Measurements from ENCODE around the gene BAHCC1.

BAHCC1 gene

DNA sequence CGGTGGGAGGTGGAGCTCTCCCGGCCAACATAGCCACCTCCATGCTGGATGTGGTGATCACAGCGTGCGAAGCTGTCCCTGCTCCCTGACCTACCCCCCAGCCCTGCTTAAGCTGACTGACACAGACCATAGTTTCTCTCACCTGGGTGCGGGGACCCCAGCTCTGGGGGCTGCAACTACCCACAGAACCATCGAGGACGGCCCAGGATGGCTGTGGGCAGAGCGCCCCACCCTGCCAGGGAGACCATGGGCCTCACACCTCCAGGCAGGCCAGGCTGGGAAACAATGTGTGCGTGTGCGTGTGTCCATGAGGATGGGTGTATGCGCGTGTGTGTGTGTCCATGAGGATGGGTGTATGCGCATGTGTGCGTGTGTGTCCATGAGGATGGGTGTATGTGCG is 20.4 kb downstream of the BAHCC1 start:
- H3K4me1 Mint-ChIP-seq (ENCODE audit: low read depth): peaks cover 3% of the 10 kb centered on the region
- no peaks in the 10 kb centered on the region for H3K36me3 Mint-ChIP-seq (ENCODE audit: low read depth)
- no peaks in the 10 kb centered on the region for H3K9me3 Mint-ChIP-seq
- no peak for DNase-seq (ENCODE audit: low spot score)
- no peak overlapping the region for H3K4me3 Mint-ChIP-seq
- H3K27ac Mint-ChIP-seq: no peak overlapping the region
- H3K27me3 Mint-ChIP-seq (ENCODE audit: low read depth): peaks cover 2% of the 10 kb centered on the region

DNA sequence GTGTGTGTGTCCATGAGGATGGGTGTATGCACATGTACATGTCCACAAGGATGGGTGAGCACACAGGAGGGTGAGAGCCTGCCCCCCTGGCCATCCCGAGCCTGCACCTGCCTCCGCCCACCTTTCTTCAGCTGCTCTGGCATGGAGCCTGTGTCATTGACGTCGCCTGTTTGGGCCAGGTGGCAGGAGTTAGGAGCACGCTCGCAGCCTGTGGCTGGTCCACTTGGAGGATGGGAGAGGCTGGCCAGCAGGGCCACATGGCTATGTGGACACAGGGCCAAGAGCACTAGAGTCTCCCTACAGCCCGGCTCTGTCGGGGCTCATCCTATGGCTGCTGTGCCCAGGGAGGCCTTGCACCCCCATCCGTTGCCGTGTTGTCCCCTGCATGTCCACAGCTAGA is 21.4 kb downstream of the BAHCC1 start:
- H3K9me3 Mint-ChIP-seq: no peaks in the 10 kb centered on the region
- no peaks in the 10 kb centered on the region for H3K36me3 Mint-ChIP-seq (ENCODE audit: low read depth)
- peaks cover 2% of the 10 kb centered on the region for H3K27me3 Mint-ChIP-seq (ENCODE audit: low read depth)
- no peak for DNase-seq (ENCODE audit: low spot score)
- no peak overlapping the region for H3K4me3 Mint-ChIP-seq
- H3K27ac Mint-ChIP-seq: no peak overlapping the region
- peaks cover 3% of the 10 kb centered on the region for H3K4me1 Mint-ChIP-seq (ENCODE audit: low read depth)

- H3K4me3 Mint-ChIP-seq: no peak overlapping the region
- H3K36me3 Mint-ChIP-seq (ENCODE audit: low read depth): no peaks in the 10 kb centered on the region
- H3K27ac Mint-ChIP-seq: no peak overlapping the region
- no peaks in the 10 kb centered on the region for H3K9me3 Mint-ChIP-seq
- peaks cover 3% of the 10 kb centered on the region for H3K4me1 Mint-ChIP-seq (ENCODE audit: low read depth)
- no peak for DNase-seq (ENCODE audit: low spot score)
- peaks cover 2% of the 10 kb centered on the region for H3K27me3 Mint-ChIP-seq (ENCODE audit: low read depth)
Measured at GRCh38 chr17:81417049-81417878, 22.0 kb downstream of the BAHCC1 start.

GRCh38 chr17:81417879-81418709 is 22.8 kb downstream of the BAHCC1 start:
- Mint-ChIP-seq H3K4me1 (ENCODE audit: low read depth) (no peaks in the 10 kb centered on the region), H3K27ac (no peak overlapping the region), H3K27me3 (ENCODE audit: low read depth) (no peaks in the 10 kb centered on the region), H3K9me3 (no peaks in the 10 kb centered on the region), H3K4me3 (no peak overlapping the region), H3K36me3 (ENCODE audit: low read depth) (no peaks in the 10 kb centered on the region)
- no peak for DNase-seq (ENCODE audit: low spot score)

- no peak for DNase-seq (ENCODE audit: low spot score)
- Mint-ChIP-seq H3K9me3 (no peaks in the 10 kb centered on the region), H3K4me1 (ENCODE audit: low read depth) (no peaks in the 10 kb centered on the region), H3K4me3 (no peak overlapping the region), H3K36me3 (ENCODE audit: low read depth) (no peaks in the 10 kb centered on the region), H3K27ac (no peak overlapping the region), H3K27me3 (ENCODE audit: low read depth) (no peaks in the 10 kb centered on the region)
Measured at GRCh38 chr17:81418710-81419318, 23.6 kb downstream of the BAHCC1 start.

DNA sequence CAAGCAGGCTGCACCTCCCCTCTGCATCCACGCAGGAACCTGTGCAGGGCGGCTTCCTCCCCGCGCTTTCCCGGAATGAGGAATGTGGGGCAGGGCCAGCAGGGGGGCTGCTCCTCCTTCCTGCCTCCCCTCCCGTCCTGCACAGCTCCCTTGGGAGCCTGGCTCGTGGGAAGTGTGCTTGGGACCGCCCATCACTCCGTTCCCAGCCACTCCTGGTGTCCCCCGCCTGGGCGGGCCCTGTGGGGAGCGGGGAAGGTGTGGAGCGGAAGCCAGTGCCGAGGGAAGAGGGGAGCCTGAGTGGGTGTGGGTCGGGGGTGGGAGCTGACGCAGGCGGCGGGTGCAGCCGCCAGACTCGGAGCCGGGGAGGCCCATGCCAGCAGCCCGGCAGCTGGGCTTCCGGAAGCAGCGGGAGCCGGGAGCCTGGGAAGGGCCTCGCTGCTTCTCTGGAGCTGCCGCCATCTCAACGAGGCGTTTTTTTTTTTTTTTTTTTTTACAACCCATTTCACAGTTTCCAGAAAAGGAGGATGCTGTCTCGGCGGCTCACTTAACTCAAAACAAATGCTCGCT is 24.1 kb downstream of the BAHCC1 start:
- no peaks in the 10 kb centered on the region for H3K4me1 Mint-ChIP-seq (ENCODE audit: low read depth)
- H3K36me3 Mint-ChIP-seq (ENCODE audit: low read depth): no peaks in the 10 kb centered on the region
- no peak overlapping the region for H3K27ac Mint-ChIP-seq
- H3K9me3 Mint-ChIP-seq: no peaks in the 10 kb centered on the region
- DNase-seq (ENCODE audit: low spot score): no peak
- no peak overlapping the region for H3K4me3 Mint-ChIP-seq
- H3K27me3 Mint-ChIP-seq (ENCODE audit: low read depth): no peaks in the 10 kb centered on the region

DNA sequence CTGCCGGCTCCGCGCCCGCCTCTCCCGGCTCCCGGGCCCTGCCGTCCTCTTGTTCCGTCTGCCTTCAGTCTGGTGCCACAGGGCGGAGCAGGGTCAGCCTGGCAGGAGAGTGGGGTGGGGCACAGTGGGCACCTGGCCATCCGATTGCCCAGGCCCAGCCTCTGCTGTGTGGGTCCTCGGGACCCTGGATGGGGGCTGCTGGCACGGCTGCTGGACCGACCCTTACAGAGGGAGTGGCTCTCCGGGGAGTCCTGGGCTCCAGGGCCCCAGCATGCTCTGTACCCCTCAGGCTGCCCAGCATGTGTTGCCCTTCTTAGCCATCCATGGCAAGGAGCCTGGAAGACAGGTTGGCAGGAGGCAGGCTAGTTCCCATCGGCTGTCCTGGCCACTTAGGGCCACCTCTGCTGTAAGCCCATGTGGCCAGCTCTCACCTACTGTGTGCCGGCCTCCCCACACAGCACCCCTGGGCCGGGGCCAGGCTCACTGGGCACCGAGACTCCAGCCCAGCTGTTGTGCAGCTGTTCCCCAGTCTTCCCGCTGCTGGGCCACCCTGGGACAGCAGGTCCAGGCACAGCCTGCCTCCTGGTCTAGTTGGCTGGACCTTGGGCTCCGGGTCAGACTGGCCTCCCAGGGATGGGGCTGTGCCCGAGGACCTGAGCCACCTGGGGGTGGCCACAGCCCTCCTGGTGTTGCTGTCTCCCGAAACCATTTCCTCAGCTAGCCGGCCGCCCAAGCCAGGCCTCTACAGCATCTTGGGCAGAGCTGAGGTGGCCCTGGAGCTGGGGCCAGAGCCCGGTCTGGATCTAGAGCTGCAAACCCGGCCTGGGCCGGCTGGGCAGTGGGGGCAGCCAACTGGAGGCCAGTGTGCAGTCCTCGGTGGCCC is 24.9 kb downstream of the BAHCC1 start:
- no peak overlapping the region for H3K27ac Mint-ChIP-seq
- H3K4me1 Mint-ChIP-seq (ENCODE audit: low read depth): no peaks in the 10 kb centered on the region
- H3K4me3 Mint-ChIP-seq: no peak overlapping the region
- no peaks in the 10 kb centered on the region for H3K36me3 Mint-ChIP-seq (ENCODE audit: low read depth)
- H3K9me3 Mint-ChIP-seq: no peaks in the 10 kb centered on the region
- no peak for DNase-seq (ENCODE audit: low spot score)
- no peaks in the 10 kb centered on the region for H3K27me3 Mint-ChIP-seq (ENCODE audit: low read depth)

- Mint-ChIP-seq H3K4me1 (ENCODE audit: low read depth) (no peaks in the 10 kb centered on the region), H3K27me3 (ENCODE audit: low read depth) (no peaks in the 10 kb centered on the region), H3K36me3 (ENCODE audit: low read depth) (no peaks in the 10 kb centered on the region), H3K9me3 (no peaks in the 10 kb centered on the region), H3K27ac (no peak overlapping the region), H3K4me3 (no peak overlapping the region)
- DNase-seq (ENCODE audit: low spot score): no peak
Measured at GRCh38 chr17:81420769-81421462, 25.7 kb downstream of the BAHCC1 start.

DNA sequence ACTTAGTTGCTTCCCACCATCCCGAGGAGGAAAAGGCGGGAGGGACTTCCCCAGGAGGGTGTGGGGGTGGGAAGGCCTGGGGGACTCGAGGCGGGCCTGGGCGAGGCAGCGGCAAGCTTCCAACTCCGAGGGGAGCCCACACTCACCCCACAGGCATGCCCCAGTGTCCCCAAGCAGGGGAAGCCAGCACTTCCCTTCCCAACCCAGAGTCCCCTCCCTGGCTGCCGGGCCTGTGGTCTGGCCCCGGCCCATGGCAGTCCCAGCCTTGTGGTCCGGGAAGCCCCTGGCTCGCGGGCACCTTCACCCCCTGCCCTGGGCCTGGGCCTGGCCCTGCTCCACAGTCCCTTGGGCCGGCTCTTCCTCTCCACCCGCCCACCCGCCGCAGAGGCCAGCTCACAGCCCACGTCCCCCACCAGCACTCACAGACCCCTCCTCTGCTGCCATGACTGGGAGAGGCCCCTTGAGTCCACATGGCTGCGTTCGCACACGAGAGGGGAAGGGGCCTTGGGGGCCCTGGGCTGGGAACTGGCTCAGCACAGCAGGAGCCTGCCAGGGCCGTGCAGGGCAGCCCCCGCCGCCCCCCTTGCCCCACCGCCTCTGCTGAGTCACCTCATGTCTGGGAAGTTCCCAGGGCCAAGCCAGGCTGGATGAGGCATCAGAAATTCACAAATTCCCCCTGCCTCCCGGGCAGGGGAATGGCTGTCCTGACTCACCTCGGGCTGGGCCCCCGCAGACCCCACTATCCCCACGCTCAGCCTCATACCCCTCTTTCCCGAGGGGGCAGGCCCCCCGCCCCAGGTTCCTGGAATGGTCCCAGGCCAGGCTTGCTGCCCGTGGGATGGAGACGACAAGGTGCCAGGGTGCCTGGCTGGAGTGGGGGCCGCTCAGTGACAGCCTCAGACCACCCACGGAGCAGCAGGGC is 27.8 kb downstream of the BAHCC1 start:
- H3K4me1 Mint-ChIP-seq (ENCODE audit: low read depth): no peaks in the 10 kb centered on the region
- DNase-seq (ENCODE audit: low spot score): no peak
- H3K9me3 Mint-ChIP-seq: no peaks in the 10 kb centered on the region
- H3K27me3 Mint-ChIP-seq (ENCODE audit: low read depth): peaks cover 8% of the 10 kb centered on the region
- no peaks in the 10 kb centered on the region for H3K36me3 Mint-ChIP-seq (ENCODE audit: low read depth)
- no peak overlapping the region for H3K4me3 Mint-ChIP-seq
- H3K27ac Mint-ChIP-seq: no peak overlapping the region

DNA sequence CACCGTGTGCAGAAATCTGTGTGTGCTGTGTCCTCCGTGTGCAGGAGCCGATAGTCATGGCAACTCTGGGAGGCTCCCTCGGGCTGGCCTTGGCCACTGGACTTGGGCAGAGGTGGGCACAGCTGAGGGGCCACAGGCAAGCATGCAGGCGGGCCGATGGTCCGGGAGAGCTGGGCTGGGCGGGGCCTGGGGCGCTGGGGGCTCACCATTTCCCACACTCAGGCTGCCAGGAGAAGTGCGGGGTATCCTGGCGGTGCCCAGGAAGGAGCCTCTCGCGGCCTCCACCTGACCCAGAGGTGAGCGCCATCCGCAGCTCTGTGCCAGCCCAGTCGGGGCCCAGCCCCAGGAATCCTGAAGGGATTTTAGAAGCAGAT is 28.4 kb downstream of the BAHCC1 start:
- H3K4me3 Mint-ChIP-seq: no peak overlapping the region
- no peak overlapping the region for H3K27ac Mint-ChIP-seq
- H3K36me3 Mint-ChIP-seq (ENCODE audit: low read depth): no peaks in the 10 kb centered on the region
- peaks cover 13% of the 10 kb centered on the region for H3K27me3 Mint-ChIP-seq (ENCODE audit: low read depth)
- DNase-seq (ENCODE audit: low spot score): no peak
- no peaks in the 10 kb centered on the region for H3K9me3 Mint-ChIP-seq
- no peaks in the 10 kb centered on the region for H3K4me1 Mint-ChIP-seq (ENCODE audit: low read depth)

- no peak for DNase-seq (ENCODE audit: low spot score)
- Mint-ChIP-seq H3K9me3 (no peaks in the 10 kb centered on the region), H3K27ac (no peak overlapping the region), H3K27me3 (ENCODE audit: low read depth) (peaks cover 15% of the 10 kb centered on the region), H3K36me3 (ENCODE audit: low read depth) (no peaks in the 10 kb centered on the region), H3K4me3 (no peak overlapping the region), H3K4me1 (ENCODE audit: low read depth) (no peaks in the 10 kb centered on the region)
Measured at GRCh38 chr17:81424151-81425017, 29.1 kb downstream of the BAHCC1 start.

Data from T-helper 2 cell treated with Interferon-gamma antibody and Interleukin-4, amounts not matched to agents 5 μg/mL and 100 μg/mL, for 36 hours (primary cell).